Measurements from ENCODE around the gene LACTB.

The LACTB gene

DNA sequence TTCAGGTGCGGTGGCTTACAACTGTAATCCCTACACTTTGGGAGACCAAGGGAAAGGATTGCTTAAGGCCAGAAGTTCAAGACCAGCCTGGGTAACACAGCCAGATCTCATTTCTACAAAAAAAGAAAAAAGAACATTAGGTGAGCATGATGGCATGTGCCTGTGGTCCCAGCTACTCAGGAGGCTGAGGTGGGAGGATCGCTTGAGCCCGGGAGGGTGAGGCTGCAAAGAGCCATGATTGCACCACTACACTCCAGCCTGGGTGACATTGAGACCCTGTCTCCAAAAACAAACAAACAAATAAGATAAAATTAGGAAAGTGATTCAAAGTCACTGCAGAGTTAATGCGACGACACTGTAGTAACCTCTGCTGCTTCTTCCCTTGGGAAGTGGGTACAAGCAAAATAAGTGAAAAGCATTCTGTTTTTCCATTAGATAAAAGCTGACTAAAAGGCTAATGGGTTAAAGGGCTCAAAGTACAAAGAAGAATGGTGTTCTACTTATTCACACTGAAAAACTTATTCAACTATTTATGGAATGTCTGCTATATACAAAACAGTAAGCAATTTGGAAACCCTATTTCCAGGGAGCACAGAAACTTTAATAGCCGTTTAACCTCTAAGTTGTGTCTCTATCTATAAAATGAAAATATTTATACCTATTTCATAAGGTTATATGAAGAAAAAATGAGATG is 43.7 kb downstream of the LACTB start:
- H3K4me3 ChIP-seq (ENCODE audit: low read depth, low read length) = no peak overlapping the region
- TF ChIP-seq, protein P1, sequence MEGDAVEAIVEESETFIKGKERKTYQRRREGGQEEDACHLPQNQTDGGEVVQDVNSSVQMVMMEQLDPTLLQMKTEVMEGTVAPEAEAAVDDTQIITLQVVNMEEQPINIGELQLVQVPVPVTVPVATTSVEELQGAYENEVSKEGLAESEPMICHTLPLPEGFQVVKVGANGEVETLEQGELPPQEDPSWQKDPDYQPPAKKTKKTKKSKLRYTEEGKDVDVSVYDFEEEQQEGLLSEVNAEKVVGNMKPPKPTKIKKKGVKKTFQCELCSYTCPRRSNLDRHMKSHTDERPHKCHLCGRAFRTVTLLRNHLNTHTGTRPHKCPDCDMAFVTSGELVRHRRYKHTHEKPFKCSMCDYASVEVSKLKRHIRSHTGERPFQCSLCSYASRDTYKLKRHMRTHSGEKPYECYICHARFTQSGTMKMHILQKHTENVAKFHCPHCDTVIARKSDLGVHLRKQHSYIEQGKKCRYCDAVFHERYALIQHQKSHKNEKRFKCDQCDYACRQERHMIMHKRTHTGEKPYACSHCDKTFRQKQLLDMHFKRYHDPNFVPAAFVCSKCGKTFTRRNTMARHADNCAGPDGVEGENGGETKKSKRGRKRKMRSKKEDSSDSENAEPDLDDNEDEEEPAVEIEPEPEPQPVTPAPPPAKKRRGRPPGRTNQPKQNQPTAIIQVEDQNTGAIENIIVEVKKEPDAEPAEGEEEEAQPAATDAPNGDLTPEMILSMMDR (IDR thresholded peaks at IDR 0.05; ENCODE audit: insufficient read depth, low read depth, low read length, missing control alignments) = no peak

DNA sequence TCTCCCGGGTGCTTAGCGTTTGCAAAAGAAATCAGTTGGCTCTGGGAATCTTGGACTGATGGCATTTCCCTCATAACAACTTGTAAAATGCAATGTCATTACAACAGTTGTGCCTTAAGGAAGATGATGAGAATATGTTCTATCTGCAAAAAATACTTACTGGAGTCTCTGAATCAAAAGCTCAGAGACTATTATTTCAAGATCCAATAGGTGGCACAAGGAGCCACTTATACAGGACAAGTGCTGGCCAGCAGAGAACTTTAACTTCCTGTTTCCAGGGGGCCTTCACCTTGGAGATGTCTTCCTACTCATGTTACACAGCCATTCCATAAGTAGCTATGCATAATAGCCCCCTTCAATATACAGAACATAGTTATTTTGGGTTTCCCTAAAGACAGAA is 44.6 kb downstream of the LACTB start:
- TF ChIP-seq, protein P1 (IDR thresholded peaks at IDR 0.05; ENCODE audit: insufficient read depth, low read depth, low read length, missing control alignments) = no peak
- peak; percentile 26 for DNase-seq (ENCODE audit: low read depth)
- no peak overlapping the region for H3K4me3 ChIP-seq (ENCODE audit: low read depth, low read length)

More for the DNA sequence above, 43.7 kb downstream of the LACTB start:
- DNase-seq (ENCODE audit: low read depth) = no peak

DNA sequence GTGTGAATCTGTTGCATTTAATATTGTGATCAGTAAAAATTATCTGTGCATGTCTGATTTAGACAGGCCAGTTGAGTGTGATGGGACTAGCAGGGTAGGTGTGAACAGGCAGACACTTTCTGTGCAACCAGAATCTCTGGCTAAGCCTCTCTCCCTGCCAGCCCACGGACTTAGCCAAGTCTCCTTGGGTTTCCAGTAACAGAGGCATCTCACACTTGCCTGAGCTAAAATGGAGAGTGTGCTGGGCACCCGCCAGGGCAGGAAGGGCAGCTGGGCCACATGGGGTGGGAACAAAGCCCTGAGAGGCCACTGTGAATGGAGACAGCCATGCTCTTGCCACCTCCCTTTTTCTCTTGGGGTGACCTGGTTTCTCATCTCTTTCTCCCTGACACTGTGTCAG is 48.1 kb downstream of the LACTB start:
- H3K4me3 ChIP-seq (ENCODE audit: low read depth, low read length) = no peak overlapping the region
- no peak for DNase-seq (ENCODE audit: low read depth)
- TF ChIP-seq, protein P1 (IDR thresholded peaks at IDR 0.05; ENCODE audit: insufficient read depth, low read depth, low read length, missing control alignments) = no peak

DNA sequence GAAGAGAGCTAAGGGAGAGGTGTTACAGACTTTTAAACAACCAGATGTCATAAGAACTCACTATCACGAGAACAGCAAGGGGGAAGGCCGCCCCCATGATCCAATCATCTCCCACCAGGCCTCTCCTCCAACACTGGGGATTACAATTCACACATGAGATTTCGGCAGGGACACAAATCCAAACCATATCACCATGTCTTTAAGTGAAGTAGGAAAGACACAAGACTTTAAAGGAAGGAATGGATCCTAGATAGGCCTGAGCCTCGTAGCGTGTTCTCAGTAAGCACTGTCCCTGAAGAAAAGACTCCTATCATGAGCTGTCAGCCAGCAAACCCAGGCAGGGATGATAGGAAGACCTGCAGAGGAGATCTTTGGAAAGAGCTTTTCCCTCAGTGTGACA is 50.7 kb downstream of the LACTB start:
- TF ChIP-seq, protein P1 (IDR thresholded peaks at IDR 0.05; ENCODE audit: insufficient read depth, low read depth, low read length, missing control alignments) = no peak
- H3K4me3 ChIP-seq (ENCODE audit: low read depth, low read length) = no peak overlapping the region
- DNase-seq (ENCODE audit: low read depth) = no peak

DNA sequence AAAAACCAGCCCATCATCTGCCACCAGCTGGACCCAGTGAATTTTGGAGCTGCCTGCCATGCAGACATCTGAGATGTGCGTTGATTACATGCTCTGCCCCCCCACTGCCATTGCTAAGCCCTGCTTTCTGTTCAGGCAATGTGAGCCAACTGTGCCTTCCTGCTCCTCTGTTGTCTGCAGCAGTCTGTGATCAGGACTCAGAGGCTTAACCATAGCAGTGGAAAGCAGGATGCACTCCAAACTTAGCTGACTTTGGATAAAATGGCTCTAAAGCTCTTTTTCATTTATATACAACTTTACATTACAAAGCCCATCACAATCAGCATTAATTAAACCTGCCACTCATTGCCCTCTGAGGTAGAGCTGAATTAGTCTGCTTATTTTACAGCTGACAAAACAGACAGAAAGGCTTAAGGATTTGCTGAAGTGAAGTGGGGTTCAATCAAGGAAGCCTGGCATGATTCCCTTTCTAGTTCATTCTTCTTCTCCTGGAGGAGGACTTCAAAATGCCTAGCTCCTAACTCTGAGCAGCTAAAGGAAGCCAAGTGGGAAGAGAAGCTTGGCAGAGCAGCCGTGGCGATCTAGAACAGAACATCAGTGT is 51.3 kb downstream of the LACTB start:
- TF ChIP-seq, protein P1 (IDR thresholded peaks at IDR 0.05; ENCODE audit: insufficient read depth, low read depth, low read length, missing control alignments) = no peak
- DNase-seq (ENCODE audit: low read depth) = no peak
- no peak overlapping the region for H3K4me3 ChIP-seq (ENCODE audit: low read depth, low read length)

DNA sequence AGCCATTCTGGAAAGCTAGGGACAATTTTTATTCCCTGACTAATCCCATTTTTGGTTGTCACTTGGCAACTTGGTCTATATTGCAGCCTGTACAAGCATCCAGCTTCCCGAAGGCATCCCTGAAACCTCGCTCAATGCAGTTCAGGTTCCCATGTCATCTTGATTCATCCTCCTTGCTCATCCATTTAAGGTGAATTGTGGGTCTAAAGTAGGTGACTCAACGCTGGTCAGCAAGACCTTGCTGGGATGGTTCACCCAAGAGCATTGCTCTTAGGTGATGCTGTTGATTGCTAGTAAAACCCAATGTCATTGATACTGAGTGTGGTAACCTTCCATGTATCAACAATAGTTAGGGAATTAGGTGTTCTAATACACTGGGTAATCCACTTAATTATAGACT is 54.6 kb downstream of the LACTB start:
- TF ChIP-seq, protein P1 (IDR thresholded peaks at IDR 0.05; ENCODE audit: insufficient read depth, low read depth, low read length, missing control alignments) = no peak
- H3K4me3 ChIP-seq (ENCODE audit: low read depth, low read length) = no peak overlapping the region
- no peak for DNase-seq (ENCODE audit: low read depth)
